Measurements from ENCODE around the gene SEMA5A.

Gene SEMA5A

GRCh38 chr5:9284781-9285307 is 261.0 kb downstream of the SEMA5A start:
- no peak for TF ChIP-seq CTCF (IDR thresholded peaks at IDR 0.05; ENCODE audit: control extremely low read depth, extremely low read depth, low read depth, missing control alignments)
- ChIA-PET CTCF (interaction anchor here (1.4 to 2.3 kb wide), 2 partner anchors 9 to 12 kb away, joined by 3 to 6 read pairs; no protein-coding TSS in a partner anchor), POLR2A (no interaction called here)
- no peak for DNase-seq (ENCODE audit: extremely low spot score)

- DNase-seq (ENCODE audit: extremely low spot score): no peak
- POLR2A ChIA-PET: no interaction called here
- CTCF ChIA-PET: interaction anchor here (1.4 to 2.3 kb wide), 2 partner anchors 9 to 13 kb away, joined by 3 to 6 read pairs; no protein-coding TSS in a partner anchor
- TF ChIP-seq CTCF (IDR thresholded peaks at IDR 0.05; ENCODE audit: control extremely low read depth, extremely low read depth, low read depth, missing control alignments): no peak
Measured at GRCh38 chr5:9284272-9284671, 261.6 kb downstream of the SEMA5A start.

- no peak for DNase-seq (ENCODE audit: extremely low spot score)
- no peak for TF ChIP-seq CTCF (IDR thresholded peaks at IDR 0.05; ENCODE audit: control extremely low read depth, extremely low read depth, low read depth, missing control alignments)
- ChIA-PET CTCF (interaction anchor here (1.4 to 1.5 kb wide), 2 partner anchors 10 to 214 kb away, joined by 3 read pairs; no protein-coding TSS in a partner anchor), POLR2A (no interaction called here)
Measured at GRCh38 chr5:9283473-9283872, 262.4 kb downstream of the SEMA5A start.

- ChIA-PET CTCF (interaction anchor here (0.9 to 1.5 kb wide), 2 partner anchors 14 to 214 kb away, joined by 3 read pairs; no protein-coding TSS in a partner anchor), POLR2A (no interaction called here)
- no peak for DNase-seq (ENCODE audit: extremely low spot score)
- no peak for TF ChIP-seq CTCF (IDR thresholded peaks at IDR 0.05; ENCODE audit: control extremely low read depth, extremely low read depth, low read depth, missing control alignments)
Measured at GRCh38 chr5:9283021-9283420, 262.9 kb downstream of the SEMA5A start.

GRCh38 chr5:9282211-9282610 is 263.7 kb downstream of the SEMA5A start:
- DNase-seq (ENCODE audit: extremely low spot score): no peak
- POLR2A ChIA-PET: no interaction called here
- TF ChIP-seq CTCF (IDR thresholded peaks at IDR 0.05; ENCODE audit: control extremely low read depth, extremely low read depth, low read depth, missing control alignments): no peak
- CTCF ChIA-PET: interaction anchor here (0.9 kb wide), 1 partner anchor 13 kb away, joined by 3 read pairs; no protein-coding TSS in a partner anchor

- no peak for DNase-seq (ENCODE audit: extremely low spot score)
- TF ChIP-seq CTCF (IDR thresholded peaks at IDR 0.05; ENCODE audit: control extremely low read depth, extremely low read depth, low read depth, missing control alignments): no peak
- ChIA-PET CTCF (interaction anchor here (1.0 kb wide), 1 partner anchor 11 kb away, joined by 3 read pairs; no protein-coding TSS in a partner anchor), POLR2A (no interaction called here)
Measured at GRCh38 chr5:9279774-9280173, 266.1 kb downstream of the SEMA5A start.
